ENCODE results near the gene NVL.

NVL gene

DNA sequence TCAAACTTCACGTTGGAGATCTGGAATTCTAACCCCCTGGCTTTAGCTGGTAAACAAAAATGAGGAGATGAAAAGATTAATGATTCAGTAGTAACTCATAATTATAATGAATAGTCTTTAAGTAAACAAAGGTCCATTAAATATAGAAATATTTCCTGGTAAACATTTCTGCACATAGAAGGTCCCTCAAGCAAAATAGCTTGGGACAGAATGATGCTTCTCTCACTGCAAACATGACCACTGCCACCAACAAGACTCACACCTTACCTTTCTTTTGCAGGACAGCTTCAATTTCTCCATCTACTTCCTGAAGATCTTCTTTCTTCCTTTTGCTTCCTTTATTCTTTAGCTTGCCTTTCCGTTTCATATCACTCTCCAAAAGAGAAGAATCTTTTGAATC lies 25.2 kb downstream of the NVL start:
- peaks cover 88 to 98% of the 10 kb centered on the region in 2 experiments for H3K36me3 ChIP-seq (ENCODE audit: control insufficient read depth in 2 of 2, insufficient read depth in 1 of 2, low read length in 2 of 2)
- H3K4me1 ChIP-seq (ENCODE audit: control insufficient read depth, insufficient read depth, low read length): no peaks in the 10 kb centered on the region
- H3K27ac ChIP-seq (ENCODE audit: extremely low read depth, low read depth, low read length): no peak overlapping the region
- CTCF ChIA-PET: interaction anchor here (0.7 kb wide), 1 partner anchor 21 kb away, joined by 3 read pairs; no protein-coding TSS in a partner anchor
- TF ChIP-seq FEZF1 (tag by site-specific recombination; IDR thresholded peaks at IDR 0.05): no peak
- TF ChIP-seq ZNF16 (tag by site-specific recombination; IDR thresholded peaks at IDR 0.05; ENCODE audit: low read depth): no peak
- TF ChIP-seq OSR2 (tag by site-specific recombination; IDR thresholded peaks at IDR 0.05): no peak
- H3K9me3 ChIP-seq (ENCODE audit: control insufficient read depth, insufficient read depth, low read depth, low read length): no peaks in the 10 kb centered on the region
- POLR2A ChIA-PET: interaction anchor here (0.7 kb wide), 1 partner anchor 146 kb away, joined by 4 read pairs; no protein-coding TSS in a partner anchor
- no peak overlapping the region for H3K4me3 ChIP-seq (ENCODE audit: low read depth, low read length)

DNA sequence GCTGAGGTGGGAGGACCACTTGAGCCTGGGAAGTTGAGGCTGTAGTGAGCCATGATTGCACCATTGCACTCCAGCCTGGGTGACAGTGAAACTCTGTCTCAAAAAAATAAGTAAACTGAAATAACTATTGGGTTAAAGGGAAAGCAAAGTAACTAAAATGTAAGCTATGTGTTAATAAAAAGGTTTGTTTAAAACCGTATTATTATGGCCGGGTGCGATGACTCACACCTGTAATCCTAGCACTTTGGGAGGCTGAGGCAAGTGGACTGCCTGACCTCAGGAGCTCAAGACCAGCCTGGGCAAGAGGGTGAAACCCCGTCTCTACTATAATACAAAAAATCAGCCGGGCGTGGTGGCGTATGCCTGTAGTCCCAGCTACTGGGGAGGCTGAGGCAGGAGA lies 27.0 kb downstream of the NVL start:
- POLR2A ChIA-PET: no interaction called here
- H3K4me3 ChIP-seq (ENCODE audit: low read depth, low read length): no peak overlapping the region
- H3K9me3 ChIP-seq (ENCODE audit: control insufficient read depth, insufficient read depth, low read depth, low read length): no peaks in the 10 kb centered on the region
- H3K36me3 ChIP-seq (ENCODE audit: control insufficient read depth in 2 of 2, insufficient read depth in 1 of 2, low read length in 2 of 2): peaks cover 87 to 91% of the 10 kb centered on the region in 2 experiments
- CTCF ChIA-PET: interaction anchor here (0.7 to 1.6 kb wide), 4 partner anchors 21 to 187 kb away, joined by 3 to 4 read pairs (median 3); partner anchors contain the start of gene NVL
- TF ChIP-seq ZFP41 (tag by site-specific recombination; IDR thresholded peaks at IDR 0.05; ENCODE audit: borderline replicate concordance): no peak
- TF ChIP-seq SP7 (tag by site-specific recombination; IDR thresholded peaks at IDR 0.05): peak; percentile 88
- TF ChIP-seq ZNF223 (tag by site-specific recombination; IDR thresholded peaks at IDR 0.05): no peak
- H3K4me1 ChIP-seq (ENCODE audit: control insufficient read depth, insufficient read depth, low read length): no peaks in the 10 kb centered on the region
- H3K27ac ChIP-seq (ENCODE audit: extremely low read depth, low read depth, low read length): no peak overlapping the region

DNA sequence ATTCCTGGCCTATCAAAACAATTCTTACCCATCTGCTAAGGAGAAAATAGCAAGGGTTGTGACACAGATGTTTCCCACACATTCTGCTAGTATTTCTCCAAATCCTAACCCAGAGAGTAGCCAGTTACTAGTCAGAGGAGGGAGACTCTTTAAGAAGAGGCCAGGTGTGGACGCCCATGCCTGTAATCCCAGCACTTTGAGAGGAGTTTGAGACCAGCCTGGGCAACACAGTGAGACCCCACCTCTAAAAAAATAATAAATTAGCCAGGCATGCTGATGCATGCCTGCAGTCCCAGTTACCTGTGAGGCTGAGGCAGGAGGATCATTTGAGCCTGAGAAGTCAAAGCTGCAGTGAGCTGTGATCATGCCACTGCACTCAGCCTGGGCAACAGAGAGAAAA lies 28.6 kb downstream of the NVL start:
- no peak overlapping the region for H3K27ac ChIP-seq (ENCODE audit: extremely low read depth, low read depth, low read length)
- no peak overlapping the region for H3K4me3 ChIP-seq (ENCODE audit: low read depth, low read length)
- no peaks in the 10 kb centered on the region for H3K9me3 ChIP-seq (ENCODE audit: control insufficient read depth, insufficient read depth, low read depth, low read length)
- TF ChIP-seq ZNF404 (tag by site-specific recombination; IDR thresholded peaks at IDR 0.05) (no peak), ZBTB11 (tag by site-specific recombination; conservative IDR thresholded peaks at IDR 0.05; ENCODE audit: low read depth) (no peak), ZNF121 (tag by site-specific recombination; IDR thresholded peaks at IDR 0.05) (peak; percentile 91), ZNF514 (tag by site-specific recombination; IDR thresholded peaks at IDR 0.05) (no peak)
- H3K36me3 ChIP-seq (ENCODE audit: control insufficient read depth in 2 of 2, insufficient read depth in 1 of 2, low read length in 2 of 2): peaks cover 87 to 91% of the 10 kb centered on the region in 2 experiments
- no peaks in the 10 kb centered on the region for H3K4me1 ChIP-seq (ENCODE audit: control insufficient read depth, insufficient read depth, low read length)
- POLR2A ChIA-PET: no interaction called here
- CTCF ChIA-PET: no interaction called here

GRCh38 chr1:224300346-224300745 lies 29.6 kb downstream of the NVL start:
- Histone ChIP-seq H3K9me3 (ENCODE audit: control insufficient read depth, insufficient read depth, low read depth, low read length) (no peaks in the 10 kb centered on the region), H3K4me3 (ENCODE audit: low read depth, low read length) (no peak overlapping the region), H3K4me1 (ENCODE audit: control insufficient read depth, insufficient read depth, low read length) (no peaks in the 10 kb centered on the region), H3K27ac (ENCODE audit: extremely low read depth, low read depth, low read length) (no peak overlapping the region), H3K36me3 (ENCODE audit: control insufficient read depth in 2 of 2, insufficient read depth in 1 of 2, low read length in 2 of 2) (peaks cover 87 to 95% of the 10 kb centered on the region in 2 experiments)
- CTCF ChIA-PET: no interaction called here
- POLR2A ChIA-PET: no interaction called here
- no peak for TF ChIP-seq ZNF133 (tag by site-specific recombination; IDR thresholded peaks at IDR 0.05)

All from HEK293 (cell line).